Stimulated activated CD8-positive, alpha-beta memory T cell treated with anti-CD3 and anti-CD28 coated beads, Interleukin-12 subunit alpha, Interleukin-12 subunit beta, amount 100 ng/mL, for 1 hour (primary cell): ENCODE measurements around the gene COPS3.

Experiments used
- DNase-seq: peaks from one replicate; pipeline ENCODE4 v3.0.0-alpha.2; 2020; ENCODE audit warnings: low read depth

Gene COPS3

GRCh38 chr17:17241656-17242055, 39.4 kb downstream of the COPS3 start:
- no peak for DNase-seq

- DNase-seq: no peak
These were observed 41.2 kb downstream of the COPS3 start for GRCh38 chr17:17239832-17240231.

GRCh38 chr17:17237026-17237799, 43.8 kb downstream of the COPS3 start, which contains the start of gene FLCN:
Gene FLCN (minus strand): TSS chr17:17237168. CDS start chr17:17228137, 9,031 bp downstream.
- DNase-seq: peak; percentile 84

- no peak for DNase-seq
These were observed 44.6 kb downstream of the COPS3 start for GRCh38 chr17:17236295-17237025.

- DNase-seq: no peak
These were observed 45.6 kb downstream of the COPS3 start for GRCh38 chr17:17235212-17236174.

GRCh38 chr17:17232303-17232621, 48.8 kb downstream of the COPS3 start:
- DNase-seq: no peak

GRCh38 chr17:17231621-17232302, 49.3 kb downstream of the COPS3 start:
- DNase-seq: no peak

GRCh38 chr17:17229416-17230384, 51.3 kb downstream of the COPS3 start:
- DNase-seq: no peak

- no peak for DNase-seq
These were observed 52.3 kb downstream of the COPS3 start for GRCh38 chr17:17228521-17229279.

- no peak for DNase-seq
These were observed 53.2 kb downstream of the COPS3 start for GRCh38 chr17:17227608-17228520.

GRCh38 chr17:17226451-17227265, 54.4 kb downstream of the COPS3 start:
- DNase-seq: no peak

GRCh38 chr17:17225901-17226300, 55.1 kb downstream of the COPS3 start:
- no peak for DNase-seq

GRCh38 chr17:17224137-17224536, 56.9 kb downstream of the COPS3 start:
- DNase-seq: no peak

GRCh38 chr17:17223736-17224135, 57.3 kb downstream of the COPS3 start:
- DNase-seq: no peak

- DNase-seq: no peak
These were observed 59.7 kb downstream of the COPS3 start for GRCh38 chr17:17221329-17221728.

GRCh38 chr17:17220529-17220928, 60.5 kb downstream of the COPS3 start:
- DNase-seq: no peak

GRCh38 chr17:17217995-17218394, 63.1 kb downstream of the COPS3 start:
- DNase-seq: no peak

- no peak for DNase-seq
These were observed 64.3 kb downstream of the COPS3 start for GRCh38 chr17:17216776-17217175.
